Mesendoderm (in vitro differentiated cells): Measurements from ENCODE around the gene CEP43.

Source experiments
- DNase-seq: peaks from one replicate; pipeline ENCODE4 v3.0.0; 2013
- H2AK5ac ChIP-seq: 2 replicates; pipeline ENCODE4 v1.6.1; 2013; ENCODE audit warnings: low read length, inconsistent platforms
- H2BK120ac ChIP-seq: 2 replicates; pipeline ENCODE4 v1.6.1; 2013; ENCODE audit warnings: low read depth, mild to moderate bottlenecking, low read length, moderate library complexity, mixed read lengths
- H2BK15ac ChIP-seq: replicated peaks from 2 replicates; pipeline ENCODE4 v1.6.1; 2013; ENCODE audit warnings: low read depth, mild to moderate bottlenecking, moderate library complexity
- H2BK5ac ChIP-seq: 2 replicates; pipeline ENCODE4 v1.6.1; 2013; ENCODE audit warnings: low read length, inconsistent platforms
- H3K18ac ChIP-seq: 2 replicates; pipeline ENCODE4 v1.6.1; 2013; ENCODE audit warnings: mild to moderate bottlenecking, low read length, mixed read lengths
- H3K23ac ChIP-seq: one replicate; pipeline ENCODE4 v1.6.1; 2013; ENCODE audit warnings: low read length
- H3K27ac ChIP-seq: 2 replicates; pipeline ENCODE4 v1.5.1; 2013; ENCODE audit warnings: low read depth, mild to moderate bottlenecking, inconsistent platforms, low read length, moderate library complexity
- H3K27me3 ChIP-seq: 2 replicates; pipeline ENCODE4 v1.6.1; 2013; ENCODE audit warnings: low read length, control low read depth, mild to moderate bottlenecking, inconsistent platforms; ENCODE audit not compliant: insufficient read depth, poor library complexity
- H3K36me3 ChIP-seq: 2 replicates; pipeline ENCODE4 v1.6.1; 2013; ENCODE audit warnings: low read length, inconsistent platforms; ENCODE audit not compliant: control insufficient read depth, insufficient read depth
- H3K4ac ChIP-seq: one replicate; pipeline ENCODE4 v1.6.1; 2013; ENCODE audit warnings: low read depth, mild to moderate bottlenecking, low read length, moderate library complexity
- H3K4me1 ChIP-seq: 2 replicates; pipeline ENCODE4 v1.6.1; 2013; ENCODE audit warnings: low read depth, low read length, inconsistent platforms; ENCODE audit not compliant: control insufficient read depth
- H3K4me2 ChIP-seq: 2 replicates; pipeline ENCODE4 v1.6.1; 2013; ENCODE audit warnings: low read length
- H3K4me3 ChIP-seq: 2 replicates; pipeline ENCODE4 v1.5.1; 2013; ENCODE audit warnings: mild to moderate bottlenecking, low read length
- H3K56ac ChIP-seq: one replicate; pipeline ENCODE4 v1.6.1; 2013; ENCODE audit warnings: low read length
- H3K79me1 ChIP-seq: 2 replicates; pipeline ENCODE4 v1.6.1; 2013; ENCODE audit warnings: low read length, inconsistent platforms
- H3K79me2 ChIP-seq: 2 replicates; pipeline ENCODE4 v1.6.1; 2013; ENCODE audit warnings: mild to moderate bottlenecking, low read length; ENCODE audit not compliant: control insufficient read depth, insufficient read depth
- H3K9ac ChIP-seq: 2 replicates; pipeline ENCODE4 v1.6.1; 2013; ENCODE audit warnings: low read length, inconsistent platforms
- H4K5ac ChIP-seq: one replicate; pipeline ENCODE4 v1.6.1; 2013; ENCODE audit warnings: low read length
- H4K8ac ChIP-seq: one replicate; pipeline ENCODE4 v1.6.1; 2013; ENCODE audit warnings: low read depth, mild to moderate bottlenecking, control low read depth, low read length, moderate library complexity
- WGBS: extraction: QIAGEN DNeasy Blood & Tissue Kit; methylation state at CpG from one replicate; pipeline ENCODE4 v1.1.7; 2013; ENCODE audit warnings: low lambda C conversion rate, missing lambda C conversion rate; ENCODE audit not compliant: insufficient coverage; ENCODE audit errors: extremely low coverage; 5-methylcytosine and 5-hydroxymethylcytosine counted together

Gene CEP43

GRCh38 chr6:167027772-167028171 lies 28.6 kb downstream of the CEP43 start:
- no peak overlapping the region for H4K8ac ChIP-seq
- H3K27ac ChIP-seq = no peak overlapping the region
- H3K79me2 ChIP-seq = no peaks in the 10 kb centered on the region
- H3K56ac ChIP-seq = no peak overlapping the region
- no peaks in the 10 kb centered on the region for H3K27me3 ChIP-seq
- H3K4me3 ChIP-seq = no peak overlapping the region
- no peak overlapping the region for H2BK5ac ChIP-seq
- H3K4me2 ChIP-seq = no peak overlapping the region
- no peak overlapping the region for H4K5ac ChIP-seq
- no peak for DNase-seq
- H3K79me1 ChIP-seq = no peaks in the 10 kb centered on the region
- H2AK5ac ChIP-seq = no peak overlapping the region
- H3K23ac ChIP-seq = no peak overlapping the region
- WGBS = no CpG with 5 or more reads among the region's 6 CpGs
- H3K4me1 ChIP-seq = no peaks in the 10 kb centered on the region
- H3K36me3 ChIP-seq = peaks cover 5% of the 10 kb centered on the region
- H3K4ac ChIP-seq = no peak overlapping the region
- no peak overlapping the region for H2BK15ac ChIP-seq
- H2BK120ac ChIP-seq = no peak overlapping the region
- H3K9ac ChIP-seq = no peak overlapping the region
- no peak overlapping the region for H3K18ac ChIP-seq

GRCh38 chr6:167030222-167031072 lies 31.2 kb downstream of the CEP43 start:
- Histone ChIP-seq H3K79me1 (peaks cover 2% of the 10 kb centered on the region), H3K18ac (no peak overlapping the region), H4K5ac (no peak overlapping the region), H3K4me1 (no peaks in the 10 kb centered on the region), H4K8ac (no peak overlapping the region), H3K4ac (no peak overlapping the region), H3K23ac (no peak overlapping the region), H3K36me3 (peaks cover 9% of the 10 kb centered on the region), H3K4me2 (no peak overlapping the region), H3K56ac (no peak overlapping the region), H3K4me3 (no peak overlapping the region), H2BK5ac (no peak overlapping the region), H3K27me3 (no peaks in the 10 kb centered on the region), H3K9ac (no peak overlapping the region), H2BK15ac (no peak overlapping the region), H2BK120ac (no peak overlapping the region), H3K27ac (no peak overlapping the region), H2AK5ac (no peak overlapping the region), H3K79me2 (no peaks in the 10 kb centered on the region)
- no CpG with 5 or more reads among the region's 11 CpGs for WGBS
- no peak for DNase-seq

GRCh38 chr6:167031082-167031709 lies 32.0 kb downstream of the CEP43 start:
- Histone ChIP-seq H3K4me2 (no peak overlapping the region), H3K18ac (no peak overlapping the region), H3K27ac (no peak overlapping the region), H4K8ac (no peak overlapping the region), H3K56ac (no peak overlapping the region), H2BK5ac (no peak overlapping the region), H2BK120ac (no peak overlapping the region), H2BK15ac (no peak overlapping the region), H2AK5ac (no peak overlapping the region), H4K5ac (no peak overlapping the region), H3K27me3 (no peaks in the 10 kb centered on the region), H3K9ac (no peak overlapping the region), H3K4ac (no peak overlapping the region), H3K4me3 (no peak overlapping the region), H3K79me2 (no peaks in the 10 kb centered on the region), H3K36me3 (peaks cover 9% of the 10 kb centered on the region), H3K79me1 (peaks cover 2% of the 10 kb centered on the region), H3K4me1 (no peaks in the 10 kb centered on the region), H3K23ac (no peak overlapping the region)
- no peak for DNase-seq
- WGBS = no CpG with 5 or more reads among the region's 6 CpGs

GRCh38 chr6:167034056-167034455 lies 34.9 kb downstream of the CEP43 start:
- H3K9ac ChIP-seq = no peak overlapping the region
- no peak overlapping the region for H3K56ac ChIP-seq
- no CpG with 5 or more reads among the region's 3 CpGs for WGBS
- H3K4me2 ChIP-seq = no peak overlapping the region
- no peak overlapping the region for H4K5ac ChIP-seq
- no peak for DNase-seq
- H2BK15ac ChIP-seq = no peak overlapping the region
- H3K27ac ChIP-seq = no peak overlapping the region
- H4K8ac ChIP-seq = no peak overlapping the region
- no peak overlapping the region for H3K4ac ChIP-seq
- no peaks in the 10 kb centered on the region for H3K4me1 ChIP-seq
- H3K79me2 ChIP-seq = no peaks in the 10 kb centered on the region
- no peak overlapping the region for H2BK120ac ChIP-seq
- no peak overlapping the region for H2AK5ac ChIP-seq
- H3K79me1 ChIP-seq = peaks cover 2% of the 10 kb centered on the region
- no peaks in the 10 kb centered on the region for H3K27me3 ChIP-seq
- H2BK5ac ChIP-seq = no peak overlapping the region
- no peak overlapping the region for H3K23ac ChIP-seq
- peaks cover 9% of the 10 kb centered on the region for H3K36me3 ChIP-seq
- H3K18ac ChIP-seq = no peak overlapping the region
- H3K4me3 ChIP-seq = no peak overlapping the region

- Histone ChIP-seq H3K18ac (no peak overlapping the region), H3K36me3 (peaks cover 4% of the 10 kb centered on the region)
Measured at GRCh38 chr6:167037762-167038161, 38.6 kb downstream of the CEP43 start.

More at GRCh38 chr6:167037762-167038161, 38.6 kb downstream of the CEP43 start:
- Histone ChIP-seq H3K23ac (no peak overlapping the region), H3K4me2 (no peak overlapping the region), H3K9ac (no peak overlapping the region), H3K79me1 (peaks cover 2% of the 10 kb centered on the region), H4K5ac (no peak overlapping the region), H3K4me1 (no peaks in the 10 kb centered on the region), H3K4ac (no peak overlapping the region), H3K27ac (no peak overlapping the region), H2BK120ac (no peak overlapping the region), H3K4me3 (no peak overlapping the region), H3K27me3 (no peaks in the 10 kb centered on the region), H2BK5ac (no peak overlapping the region), H4K8ac (no peak overlapping the region), H2BK15ac (no peak overlapping the region), H3K56ac (no peak overlapping the region), H3K79me2 (no peaks in the 10 kb centered on the region), H2AK5ac (no peak overlapping the region)
- no CpG with 5 or more reads among the region's 3 CpGs for WGBS
- no peak for DNase-seq
